Neural progenitor cell (in vitro differentiated cells): ENCODE measurements around the gene NR2C2. TPM values are rescaled to one million over a fixed set of nuclear protein-coding genes. Genes with fewer than 3 reads are reported as not detected.

Source experiments
- DNase-seq: peaks from one replicate; pipeline ENCODE4 v3.0.0-alpha.2; 2016; ENCODE audit warnings: low spot score
- H2AFZ ChIP-seq: fragments of 200-600 bp; sonication (generic); replicated peaks from 2 replicates; pipeline ENCODE4 v1.6.1; 2016; ENCODE audit warnings: antibody characterized with exemption
- H3F3A ChIP-seq: fragments of 200-600 bp; sonication (generic); 2 replicates; pipeline ENCODE4 v1.6.1; 2016; ENCODE audit warnings: antibody characterized with exemption, low read depth
- H3K27ac ChIP-seq: fragments of 200-600 bp; sonication (generic); 2 replicates; pipeline ENCODE4 v1.5.1; 2016; ENCODE audit warnings: mild to moderate bottlenecking
- H3K27me3 ChIP-seq: fragments of 200-600 bp; sonication (generic); 2 replicates; pipeline ENCODE4 v1.6.1; 2016; ENCODE audit warnings: mild to moderate bottlenecking, moderate library complexity
- H3K36me3 ChIP-seq: fragments of 200-600 bp; sonication (generic); 2 replicates; pipeline ENCODE4 v1.5.1; 2016
- H3K4me1 ChIP-seq: fragments of 200-600 bp; sonication (generic); 2 replicates; pipeline ENCODE4 v1.6.1; 2016; ENCODE audit warnings: mixed run types
- H3K4me2 ChIP-seq: fragments of 200-600 bp; sonication (generic); 2 replicates; pipeline ENCODE4 v1.6.1; 2016
- H3K4me3 ChIP-seq: fragments of 200-600 bp; sonication (generic); 2 replicates; pipeline ENCODE4 v1.5.1; 2016
- H3K79me2 ChIP-seq: fragments of 200-600 bp; sonication (generic); 2 replicates; pipeline ENCODE4 v1.6.1; 2016; ENCODE audit warnings: low read depth
- H3K9ac ChIP-seq: fragments of 200-600 bp; sonication (generic); 2 replicates; pipeline ENCODE4 v1.6.1; 2016
- H3K9me3 ChIP-seq: fragments of 200-600 bp; sonication (generic); 2 replicates; pipeline ENCODE4 v1.5.1; 2016; ENCODE audit warnings: low read depth
- H4K20me1 ChIP-seq: fragments of 200-600 bp; sonication (generic); 2 replicates; pipeline ENCODE4 v1.6.1; 2016; ENCODE audit warnings: low read depth
- H3K27ac Mint-ChIP-seq: 3 replicates; pipeline ENCODE4 v1.8.0; 2021; ENCODE audit warnings: mixed read lengths
- H3K27me3 Mint-ChIP-seq: 2 replicates; pipeline ENCODE4 v1.8.0; 2022; ENCODE audit warnings: low read depth, mild to moderate bottlenecking, inconsistent platforms, moderate library complexity, mixed read lengths; ENCODE audit not compliant: insufficient read depth
- H3K36me3 Mint-ChIP-seq: 3 replicates; pipeline ENCODE4 v1.8.0; 2021; ENCODE audit warnings: mixed read lengths
- H3K4me1 Mint-ChIP-seq: 3 replicates; pipeline ENCODE4 v1.8.0; 2021; ENCODE audit warnings: mixed read lengths
- H3K4me3 Mint-ChIP-seq: 3 replicates; pipeline ENCODE4 v1.8.0; 2021; ENCODE audit warnings: mild to moderate bottlenecking, moderate library complexity, mixed read lengths
- H3K9me3 Mint-ChIP-seq: 3 replicates; pipeline ENCODE4 v1.8.0; 2020; ENCODE audit warnings: mixed read lengths
- CTCF ChIP-seq: fragments of 200-600 bp; sonication (generic); IDR thresholded peaks from 2 replicates; pipeline ENCODE4 v1.5.1; 2017; ENCODE audit warnings: antibody characterized with exemption, mild to moderate bottlenecking
- EZH2 ChIP-seq: fragments of 200-600 bp; sonication (generic); IDR thresholded peaks from 2 replicates; pipeline ENCODE4 v1.6.1; 2017; ENCODE audit warnings: antibody characterized with exemption, mild to moderate bottlenecking, moderate library complexity
- EZH2phosphoT487 ChIP-seq: fragments of 200-600 bp; sonication (generic); IDR thresholded peaks from 2 replicates; pipeline ENCODE4 v1.6.1; 2017; ENCODE audit warnings: antibody characterized with exemption
- total RNA-seq: library from RNA; depleted of rRNA; stranded (reverse); fragments of >200 nt; gene quantifications from 2 replicates; pipeline ENCODE4 v1.2.3, GENCODE V29; 2015; ENCODE audit warnings: low replicate concordance

Gene NR2C2
- total RNA-seq, 1 donor from 2014 or later = 57.3 TPM

GRCh38 chr3:14943042-14943441 is 4.3 kb upstream of the NR2C2 start:
- Mint-ChIP-seq H3K4me1 (peaks cover 7% of the 10 kb centered on the region), H3K27me3 (no peaks in the 10 kb centered on the region), H3K36me3 (peaks cover 19% of the 10 kb centered on the region), H3K4me3 (no peak overlapping the region), H3K27ac (no peak overlapping the region), H3K9me3 (no peaks in the 10 kb centered on the region)
- no peak overlapping the region for H3K27ac ChIP-seq
- no peak overlapping the region for H2AFZ ChIP-seq
- peaks cover 44% of the 10 kb centered on the region for H3F3A ChIP-seq
- peaks cover 7% of the 10 kb centered on the region for H3K36me3 ChIP-seq
- no peak for DNase-seq
- H3K9ac ChIP-seq = no peak overlapping the region
- H4K20me1 ChIP-seq = peaks cover 69% of the 10 kb centered on the region
- no peak overlapping the region for H3K4me3 ChIP-seq
- H3K4me2 ChIP-seq = no peak overlapping the region
- H3K9me3 ChIP-seq = no peaks in the 10 kb centered on the region
- peaks cover 8% of the 10 kb centered on the region for H3K4me1 ChIP-seq
- peaks cover 60% of the 10 kb centered on the region for H3K79me2 ChIP-seq
- H3K27me3 ChIP-seq = no peaks in the 10 kb centered on the region
- no peak for TF ChIP-seq EZH2phosphoT487
- no peak for TF ChIP-seq EZH2

DNA sequence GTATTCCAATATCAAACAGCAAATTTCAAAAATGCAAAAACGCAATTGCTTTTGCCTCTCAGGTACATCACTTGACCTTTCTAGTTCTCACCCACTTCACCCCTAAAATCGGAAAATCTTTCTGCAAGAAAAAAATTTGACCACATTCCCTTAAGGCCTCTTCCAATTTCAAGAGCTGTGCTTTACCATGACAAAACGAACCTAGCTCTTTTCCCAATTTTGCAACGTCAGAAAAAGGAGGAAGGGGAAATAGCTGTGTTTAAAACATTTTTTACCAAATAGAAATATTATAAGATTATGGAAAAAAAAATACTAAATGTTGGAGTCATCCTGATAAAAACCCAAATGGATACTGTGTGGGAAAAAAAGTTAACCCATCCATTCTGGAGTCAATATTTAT is 1.1 kb upstream of the NR2C2 start:
- peaks cover 22% of the 10 kb centered on the region for H3K4me1 ChIP-seq
- peak overlapping the region; percentile 97 for H3K4me3 Mint-ChIP-seq
- peaks cover 87% of the 10 kb centered on the region for H3K79me2 ChIP-seq
- H3K27me3 Mint-ChIP-seq = no peaks in the 10 kb centered on the region
- no peaks in the 10 kb centered on the region for H3K9me3 ChIP-seq
- H3K4me2 ChIP-seq = peak overlapping the region; percentile 99
- H3K36me3 ChIP-seq = peaks cover 7% of the 10 kb centered on the region
- peaks cover 50% of the 10 kb centered on the region for H3F3A ChIP-seq
- H3K4me1 Mint-ChIP-seq = peaks cover 20% of the 10 kb centered on the region
- no peak overlapping the region for H3K27ac ChIP-seq
- no peak for TF ChIP-seq CTCF
- no peak for TF ChIP-seq EZH2
- no peak for TF ChIP-seq EZH2phosphoT487
- H3K36me3 Mint-ChIP-seq = peaks cover 19% of the 10 kb centered on the region
- H2AFZ ChIP-seq = no peak overlapping the region
- peaks cover 60% of the 10 kb centered on the region for H4K20me1 ChIP-seq
- H3K4me3 ChIP-seq = peak overlapping the region; percentile 99
- H3K9ac ChIP-seq = no peak overlapping the region
- no peak overlapping the region for H3K27ac Mint-ChIP-seq
- no peak for DNase-seq
- H3K27me3 ChIP-seq = no peaks in the 10 kb centered on the region
- H3K9me3 Mint-ChIP-seq = no peaks in the 10 kb centered on the region

DNA sequence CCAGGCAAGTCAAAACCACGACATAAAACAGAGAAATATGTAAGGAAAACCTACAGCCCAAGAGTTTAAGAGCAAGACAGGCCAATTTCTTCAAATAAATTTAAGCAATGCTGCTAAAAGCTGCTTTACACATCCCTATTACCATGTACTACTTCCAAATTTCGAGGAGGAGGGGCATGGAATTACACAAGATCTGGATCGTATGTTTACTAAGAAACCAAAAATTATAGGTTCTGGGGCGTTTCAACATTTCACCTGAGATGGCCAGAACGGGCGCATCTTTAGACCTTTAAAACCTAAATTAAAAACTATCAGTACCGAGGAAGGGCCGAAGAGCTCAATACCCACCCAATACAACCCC is 664 bp upstream of the NR2C2 start:
- peaks cover 20% of the 10 kb centered on the region for H3K4me1 Mint-ChIP-seq
- peaks cover 58% of the 10 kb centered on the region for H4K20me1 ChIP-seq
- H3F3A ChIP-seq = peaks cover 46% of the 10 kb centered on the region
- peaks cover 7% of the 10 kb centered on the region for H3K36me3 ChIP-seq
- no peaks in the 10 kb centered on the region for H3K27me3 Mint-ChIP-seq
- H3K36me3 Mint-ChIP-seq = peaks cover 19% of the 10 kb centered on the region
- peaks cover 89% of the 10 kb centered on the region for H3K79me2 ChIP-seq
- DNase-seq = no peak
- H3K4me3 Mint-ChIP-seq = peak overlapping the region; percentile 97
- peak overlapping the region; percentile 89 for H3K9ac ChIP-seq
- H3K4me1 ChIP-seq = peaks cover 22% of the 10 kb centered on the region
- H3K4me3 ChIP-seq = peak overlapping the region; percentile 99
- no peak overlapping the region for H2AFZ ChIP-seq
- H3K4me2 ChIP-seq = peak overlapping the region; percentile 99
- no peaks in the 10 kb centered on the region for H3K9me3 Mint-ChIP-seq
- TF ChIP-seq EZH2phosphoT487 (no peak), EZH2 (no peak), CTCF (no peak)
- peak overlapping the region; percentile 95 for H3K27ac Mint-ChIP-seq
- no peaks in the 10 kb centered on the region for H3K9me3 ChIP-seq
- H3K27me3 ChIP-seq = no peaks in the 10 kb centered on the region
- peak overlapping the region; percentile 100 for H3K27ac ChIP-seq

DNA sequence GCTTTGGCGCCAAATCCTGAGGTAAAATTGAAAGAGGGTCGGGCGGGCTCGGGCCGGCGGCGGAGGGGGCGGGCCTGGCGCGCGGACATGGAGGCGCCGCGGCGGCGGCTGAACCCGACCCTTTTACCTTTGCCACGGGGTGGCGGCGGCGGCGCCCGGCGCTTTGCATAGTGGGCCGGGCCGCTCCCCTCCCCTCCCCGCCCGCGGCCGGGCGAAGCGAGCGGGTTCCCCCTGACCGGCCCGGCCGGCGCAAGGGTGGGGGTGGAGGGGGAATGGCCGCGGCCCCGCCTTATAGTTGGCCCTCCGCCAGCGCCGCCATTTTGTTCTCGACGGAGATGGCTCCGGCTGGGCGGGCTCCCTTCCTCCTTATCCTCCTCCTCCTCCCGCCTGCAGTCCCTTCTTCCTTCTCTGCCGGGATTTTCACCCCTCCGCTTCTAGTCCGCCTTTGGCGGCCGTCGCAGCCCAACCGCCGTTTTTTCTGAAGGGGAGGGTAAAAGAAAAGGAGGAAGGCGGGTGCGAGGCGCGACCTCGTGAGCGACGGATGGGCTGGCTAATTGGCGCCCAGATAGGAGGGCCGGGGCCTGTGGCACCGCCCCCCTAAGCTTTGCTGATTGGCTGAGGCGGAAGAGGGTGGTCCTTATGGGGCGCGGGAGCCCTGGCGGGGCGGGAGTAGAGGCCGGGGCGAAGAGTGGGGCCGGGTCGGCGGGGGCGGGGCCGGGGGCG is 664 bp downstream of the NR2C2 start:
- Histone ChIP-seq H3K4me2 (peak overlapping the region; percentile 99), H3K9ac (peak overlapping the region; percentile 93), H3K27me3 (no peaks in the 10 kb centered on the region), H3K27ac (peak overlapping the region; percentile 100), H4K20me1 (peaks cover 57% of the 10 kb centered on the region), H3K9me3 (no peaks in the 10 kb centered on the region), H3K36me3 (peaks cover 7% of the 10 kb centered on the region), H3K79me2 (peaks cover 90% of the 10 kb centered on the region), H2AFZ (peak overlapping the region; percentile 59), H3K4me1 (peaks cover 22% of the 10 kb centered on the region), H3K4me3 (peak overlapping the region; percentile 99), H3F3A (peaks cover 46% of the 10 kb centered on the region)
- peak overlapping the region; percentile 96 for H3K4me3 Mint-ChIP-seq
- TF ChIP-seq CTCF (no peak), EZH2phosphoT487 (no peak), EZH2 (no peak)
- peak; percentile 98 for DNase-seq
- no peaks in the 10 kb centered on the region for H3K27me3 Mint-ChIP-seq
- no peaks in the 10 kb centered on the region for H3K9me3 Mint-ChIP-seq
- peaks cover 20% of the 10 kb centered on the region for H3K4me1 Mint-ChIP-seq
- H3K27ac Mint-ChIP-seq = peak overlapping the region; percentile 100
- H3K36me3 Mint-ChIP-seq = peaks cover 17% of the 10 kb centered on the region
